Mesenchymal stem cell (in vitro differentiated cells and primary cell): ENCODE data around the gene HTR5A.

ENCODE experiments used
- DNase-seq: peaks from one replicate; pipeline ENCODE4 v3.0.0-alpha.2; 2013
- H2AFZ ChIP-seq: one replicate; pipeline ENCODE4 v1.6.1; 2013; ENCODE audit warnings: low read depth, mild to moderate bottlenecking, control low read depth, inconsistent platforms, low read length, moderate library complexity
- H2AK5ac ChIP-seq: 2 replicates; pipeline ENCODE4 v1.6.1; 2013; ENCODE audit warnings: low read length, moderate library complexity, mild to moderate bottlenecking, inconsistent platforms; ENCODE audit not compliant: severe bottlenecking
- H2BK120ac ChIP-seq: one replicate; pipeline ENCODE4 v1.6.1; 2013; ENCODE audit warnings: low read depth, mild to moderate bottlenecking, inconsistent platforms, low read length, moderate library complexity
- H2BK12ac ChIP-seq, 2 experiments: one replicate each; pipeline ENCODE4 v1.6.1; 2013; ENCODE audit warnings: inconsistent platforms in 2 of 2, low read length in 2 of 2, mild to moderate bottlenecking in 2 of 2, moderate library complexity in 2 of 2, control low read depth in 1 of 2
- H2BK15ac ChIP-seq: one replicate; pipeline ENCODE4 v1.6.1; 2013; ENCODE audit warnings: mild to moderate bottlenecking, low read depth, inconsistent platforms; ENCODE audit not compliant: poor library complexity, severe bottlenecking
- H2BK5ac ChIP-seq: 2 replicates; pipeline ENCODE4 v1.6.1; 2013; ENCODE audit warnings: low read depth, mild to moderate bottlenecking, low read length, control low read depth, inconsistent platforms; ENCODE audit not compliant: poor library complexity, severe bottlenecking
- H3K14ac ChIP-seq, 2 experiments: one replicate each; pipeline ENCODE4 v1.6.1; 2013; ENCODE audit warnings: inconsistent platforms in 2 of 2, low read length in 2 of 2, control low read depth in 1 of 2, mild to moderate bottlenecking in 1 of 2, moderate library complexity in 1 of 2
- H3K18ac ChIP-seq, 2 experiments: one replicate each; pipeline ENCODE4 v1.6.1; 2013; ENCODE audit warnings: inconsistent platforms in 2 of 2, low read length in 2 of 2, control low read depth in 1 of 2, low read depth in 1 of 2, mild to moderate bottlenecking in 1 of 2
- H3K23ac ChIP-seq, 2 experiments: one replicate each; pipeline ENCODE4 v1.6.1; 2013; ENCODE audit warnings: inconsistent platforms in 2 of 2, low read length in 2 of 2, mild to moderate bottlenecking in 2 of 2, moderate library complexity in 2 of 2, control low read depth in 1 of 2
- H3K27ac ChIP-seq: 2 replicates; pipeline ENCODE4 v1.5.1; 2013; ENCODE audit warnings: mild to moderate bottlenecking, moderate library complexity, low read length, control low read depth, inconsistent platforms; ENCODE audit not compliant: poor library complexity, severe bottlenecking
- H3K27me3 ChIP-seq, 2 experiments: 2 replicates each; pipeline versions ENCODE4 v1.6.1 to v1.7.0; 2013; ENCODE audit warnings: low read length in 2 of 2, mild to moderate bottlenecking in 2 of 2, moderate library complexity in 2 of 2, control low read depth in 1 of 2, inconsistent platforms in 1 of 2; ENCODE audit not compliant: control insufficient read depth in 1 of 2, insufficient read depth in 1 of 2
- H3K36me3 ChIP-seq, 2 experiments: 2 replicates each; pipeline versions ENCODE4 v1.6.1 to v1.7.0; 2013; ENCODE audit warnings: low read length in 2 of 2, control low read depth in 1 of 2, inconsistent platforms in 1 of 2, low read depth in 1 of 2, mild to moderate bottlenecking in 1 of 2; ENCODE audit not compliant: insufficient read depth in 2 of 2, control insufficient read depth in 1 of 2
- H3K4ac ChIP-seq, 2 experiments: one replicate each; pipeline ENCODE4 v1.6.1; 2013; ENCODE audit warnings: inconsistent platforms in 2 of 2, low read length in 2 of 2, mild to moderate bottlenecking in 2 of 2, moderate library complexity in 2 of 2, control low read depth in 1 of 2, low read depth in 1 of 2
- H3K4me1 ChIP-seq: 2 replicates; pipeline ENCODE4 v1.6.1; 2013; ENCODE audit warnings: low read depth, low read length, control low read depth; ENCODE audit not compliant: control insufficient read depth, insufficient read depth
- H3K4me2 ChIP-seq: 2 replicates; pipeline ENCODE4 v1.6.1; 2013; ENCODE audit warnings: low read length, mild to moderate bottlenecking, inconsistent platforms; ENCODE audit not compliant: poor library complexity, severe bottlenecking
- H3K4me3 ChIP-seq, 2 experiments: 2 replicates each; pipeline versions ENCODE4 v1.5.1 to v1.7.0; 2013; ENCODE audit warnings: low read length in 2 of 2, mild to moderate bottlenecking in 2 of 2, control low read depth in 1 of 2, low read depth in 1 of 2; ENCODE audit not compliant: insufficient read depth in 1 of 2
- H3K79me1 ChIP-seq: replicated peaks from 2 replicates; pipeline ENCODE4 v1.6.1; 2013; ENCODE audit warnings: mild to moderate bottlenecking, control low read depth, low read length, inconsistent platforms; ENCODE audit not compliant: poor library complexity, severe bottlenecking
- H3K9ac ChIP-seq: 2 replicates; pipeline ENCODE4 v1.7.0; 2013; ENCODE audit warnings: mild to moderate bottlenecking, low read length, moderate library complexity
- H3K9me3 ChIP-seq: 2 replicates; pipeline ENCODE4 v1.7.0; 2013; ENCODE audit warnings: mild to moderate bottlenecking, low read length; ENCODE audit not compliant: control insufficient read depth
- H4K8ac ChIP-seq: one replicate; pipeline ENCODE4 v1.6.1; 2013; ENCODE audit warnings: inconsistent platforms, mild to moderate bottlenecking, low read length, moderate library complexity
- H4K91ac ChIP-seq: one replicate; pipeline ENCODE4 v1.6.1; 2013; ENCODE audit warnings: mild to moderate bottlenecking, low read length, inconsistent platforms
- WGBS: methylation state at CpG from one replicate; pipeline ENCODE4 v1.1.7; 2013; ENCODE audit warnings: mixed read lengths; 5-methylcytosine and 5-hydroxymethylcytosine counted together

Gene HTR5A

GRCh38 chr7:155093596-155093995 is 23.5 kb downstream of the HTR5A start:
- H3K27ac ChIP-seq: no peak overlapping the region
- H2AFZ ChIP-seq: no peak overlapping the region
- no peak overlapping the region for H4K91ac ChIP-seq

GRCh38 chr7:155094636-155095135 is 24.6 kb downstream of the HTR5A start:
- H2BK5ac ChIP-seq: no peak overlapping the region
- H4K91ac ChIP-seq: no peak overlapping the region
- no peak for DNase-seq
- 0% methylated on average over 1 of the region's 6 CpGs for WGBS
- no peaks in the 10 kb centered on the region for H3K4me1 ChIP-seq
- H3K9me3 ChIP-seq: no peaks in the 10 kb centered on the region
- H2BK12ac ChIP-seq: no peak overlapping the region
- H3K27ac ChIP-seq: no peak overlapping the region
- no peak overlapping the region for H2BK15ac ChIP-seq
- H3K27me3 ChIP-seq: peaks cover 0 to 3% of the 10 kb centered on the region in 2 experiments
- no peak overlapping the region for H3K9ac ChIP-seq
- H3K4me2 ChIP-seq: no peak overlapping the region
- H3K36me3 ChIP-seq: no peaks in the 10 kb centered on the region
- no peak overlapping the region for H3K18ac ChIP-seq
- H3K4me3 ChIP-seq: no peak overlapping the region
- no peak overlapping the region for H2BK120ac ChIP-seq
- no peak overlapping the region for H3K23ac ChIP-seq
- H2AK5ac ChIP-seq: no peak overlapping the region
- H4K8ac ChIP-seq: no peak overlapping the region
- no peak overlapping the region for H3K14ac ChIP-seq
- no peak overlapping the region for H3K4ac ChIP-seq
- H2AFZ ChIP-seq: no peak overlapping the region
- no peaks in the 10 kb centered on the region for H3K79me1 ChIP-seq

More at GRCh38 chr7:155093596-155093995, 23.5 kb downstream of the HTR5A start:
- Histone ChIP-seq H3K4me2 (no peak overlapping the region), H3K14ac (no peak overlapping the region), H3K18ac (no peak overlapping the region), H4K8ac (no peak overlapping the region), H3K79me1 (no peaks in the 10 kb centered on the region), H2AK5ac (no peak overlapping the region), H3K36me3 (no peaks in the 10 kb centered on the region), H3K9me3 (no peaks in the 10 kb centered on the region), H3K27me3 (peaks cover 0 to 3% of the 10 kb centered on the region in 2 experiments), H2BK12ac (no peak overlapping the region), H3K4ac (no peak overlapping the region), H2BK120ac (no peak overlapping the region), H2BK15ac (no peak overlapping the region), H3K23ac (no peak overlapping the region), H2BK5ac (no peak overlapping the region), H3K9ac (no peak overlapping the region), H3K4me3 (no peak overlapping the region), H3K4me1 (no peaks in the 10 kb centered on the region)
- DNase-seq: no peak
- 67% methylated on average over 2 of the region's 2 CpGs for WGBS

- Histone ChIP-seq H2BK12ac (no peak overlapping the region), H3K18ac (no peak overlapping the region), H3K14ac (no peak overlapping the region), H2BK120ac (no peak overlapping the region), H3K4me2 (no peak overlapping the region), H4K8ac (no peak overlapping the region), H3K27ac (no peak overlapping the region), H3K4ac (no peak overlapping the region), H4K91ac (no peak overlapping the region), H3K79me1 (no peaks in the 10 kb centered on the region), H3K9ac (no peak overlapping the region), H3K36me3 (no peaks in the 10 kb centered on the region), H3K4me1 (peaks cover 2% of the 10 kb centered on the region), H2AK5ac (no peak overlapping the region), H2BK15ac (no peak overlapping the region), H3K23ac (no peak overlapping the region), H3K4me3 (no peak overlapping the region), H2AFZ (no peak overlapping the region), H2BK5ac (no peak overlapping the region), H3K9me3 (no peaks in the 10 kb centered on the region), H3K27me3 (no peaks in the 10 kb centered on the region)
- 38% methylated on average over 3 of the region's 3 CpGs for WGBS
- DNase-seq: no peak
Observed at GRCh38 chr7:155097338-155097737, 27.2 kb downstream of the HTR5A start.

GRCh38 chr7:155103839-155104238 is 33.7 kb downstream of the HTR5A start:
- WGBS: 65% methylated on average over 4 of the region's 4 CpGs

More at GRCh38 chr7:155103839-155104238, 33.7 kb downstream of the HTR5A start:
- Histone ChIP-seq H2BK12ac (no peak overlapping the region), H3K36me3 (no peaks in the 10 kb centered on the region), H4K91ac (no peak overlapping the region), H3K4me2 (no peak overlapping the region), H3K9me3 (no peaks in the 10 kb centered on the region), H2BK5ac (no peak overlapping the region), H3K27ac (no peak overlapping the region), H3K4me3 (no peak overlapping the region), H2BK15ac (no peak overlapping the region), H3K4me1 (peaks cover 2% of the 10 kb centered on the region), H3K14ac (no peak overlapping the region), H3K27me3 (peaks cover 5 to 14% of the 10 kb centered on the region in 2 experiments), H3K79me1 (no peaks in the 10 kb centered on the region), H3K18ac (no peak overlapping the region), H4K8ac (no peak overlapping the region), H3K9ac (no peak overlapping the region), H3K23ac (no peak overlapping the region), H2BK120ac (no peak overlapping the region), H2AK5ac (no peak overlapping the region), H2AFZ (no peak overlapping the region), H3K4ac (no peak overlapping the region)
- no peak for DNase-seq
